GM19438 (cell line): ENCODE measurements around the gene VGF.
"Not testable (repeated sequence)": the region's sequence is repeated elsewhere in the genome, so short reads cannot be mapped to it uniquely, and the experiment has no call there.

Experiments
- ATAC-seq: cut with Tn5 transposase; IDR thresholded peaks from one replicate; pipeline ENCODE4 v1.9.1; 2021; ENCODE audit warnings: low read depth; ENCODE audit not compliant: unreplicated experiment

The VGF gene

DNA sequence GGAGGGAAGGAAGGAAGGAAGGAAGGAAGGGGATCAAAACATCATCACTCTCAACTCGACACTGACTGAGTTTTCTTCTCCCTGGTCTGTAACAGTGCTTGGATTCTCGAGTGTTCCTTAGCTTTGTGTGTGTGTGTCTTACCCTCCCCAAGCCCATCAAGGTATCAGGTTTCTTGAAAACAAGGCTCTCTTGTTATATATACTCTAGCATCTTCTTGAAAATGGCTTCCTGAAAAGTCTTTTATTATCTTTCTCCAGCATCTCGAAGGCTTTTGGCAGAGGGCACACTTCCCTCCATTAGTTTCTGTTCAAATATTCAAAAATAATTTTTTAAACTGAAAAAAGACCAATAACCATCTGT lies 25.1 kb downstream of the VGF start:
- no peak for ATAC-seq

- no peak for ATAC-seq
Observed at GRCh38 chr7:101138213-101138870, 27.0 kb downstream of the VGF start.

DNA sequence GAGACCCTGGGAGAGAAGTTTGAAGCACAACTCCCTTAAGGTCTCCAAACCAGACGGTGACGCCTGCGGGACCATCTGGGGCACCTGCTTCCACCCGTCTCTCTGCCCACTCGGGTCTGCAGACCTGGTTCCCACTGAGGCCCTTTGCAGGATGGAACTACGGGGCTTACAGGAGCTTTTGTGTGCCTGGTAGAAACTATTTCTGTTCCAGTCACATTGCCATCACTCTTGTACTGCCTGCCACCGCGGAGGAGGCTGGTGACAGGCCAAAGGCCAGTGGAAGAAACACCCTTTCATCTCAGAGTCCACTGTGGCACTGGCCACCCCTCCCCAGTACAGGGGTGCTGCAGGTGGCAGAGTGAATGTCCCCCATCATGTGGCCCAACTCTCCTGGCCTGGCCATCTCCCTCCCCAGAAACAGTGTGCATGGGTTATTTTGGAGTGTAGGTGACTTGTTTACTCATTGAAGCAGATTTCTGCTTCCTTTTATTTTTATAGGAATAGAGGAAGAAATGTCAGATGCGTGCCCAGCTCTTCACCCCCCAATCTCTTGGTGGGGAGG lies 27.6 kb downstream of the VGF start:
- ATAC-seq: no peak

DNA sequence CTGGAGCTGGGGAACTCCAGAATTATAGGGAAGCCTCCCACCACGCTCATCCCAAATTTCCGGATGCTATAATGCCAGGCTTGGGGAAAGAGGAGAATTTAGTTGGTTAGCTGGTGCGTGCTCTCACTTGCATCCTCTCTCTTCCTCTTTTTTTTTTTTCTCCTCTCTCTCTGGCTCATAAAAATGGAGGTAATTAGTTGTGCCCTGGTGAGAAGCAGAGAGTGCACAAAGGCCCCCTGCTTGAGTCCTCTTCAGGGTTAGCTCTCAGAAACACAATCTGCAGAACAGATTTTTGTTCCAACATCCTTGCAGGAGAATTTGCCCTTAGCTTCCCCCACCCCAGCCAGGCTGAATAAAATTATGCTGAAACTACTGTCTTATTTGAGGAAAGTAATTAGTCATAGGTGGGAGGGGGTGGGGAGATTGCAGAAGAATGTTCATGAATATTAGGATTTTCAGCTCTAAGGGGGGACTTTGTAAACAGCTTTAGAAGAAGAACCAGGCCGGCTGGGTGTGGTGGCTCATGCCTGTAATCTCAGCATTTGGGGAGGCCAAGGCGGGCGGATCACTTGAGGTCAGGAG lies 30.9 kb downstream of the VGF start:
- ATAC-seq: no peak

DNA sequence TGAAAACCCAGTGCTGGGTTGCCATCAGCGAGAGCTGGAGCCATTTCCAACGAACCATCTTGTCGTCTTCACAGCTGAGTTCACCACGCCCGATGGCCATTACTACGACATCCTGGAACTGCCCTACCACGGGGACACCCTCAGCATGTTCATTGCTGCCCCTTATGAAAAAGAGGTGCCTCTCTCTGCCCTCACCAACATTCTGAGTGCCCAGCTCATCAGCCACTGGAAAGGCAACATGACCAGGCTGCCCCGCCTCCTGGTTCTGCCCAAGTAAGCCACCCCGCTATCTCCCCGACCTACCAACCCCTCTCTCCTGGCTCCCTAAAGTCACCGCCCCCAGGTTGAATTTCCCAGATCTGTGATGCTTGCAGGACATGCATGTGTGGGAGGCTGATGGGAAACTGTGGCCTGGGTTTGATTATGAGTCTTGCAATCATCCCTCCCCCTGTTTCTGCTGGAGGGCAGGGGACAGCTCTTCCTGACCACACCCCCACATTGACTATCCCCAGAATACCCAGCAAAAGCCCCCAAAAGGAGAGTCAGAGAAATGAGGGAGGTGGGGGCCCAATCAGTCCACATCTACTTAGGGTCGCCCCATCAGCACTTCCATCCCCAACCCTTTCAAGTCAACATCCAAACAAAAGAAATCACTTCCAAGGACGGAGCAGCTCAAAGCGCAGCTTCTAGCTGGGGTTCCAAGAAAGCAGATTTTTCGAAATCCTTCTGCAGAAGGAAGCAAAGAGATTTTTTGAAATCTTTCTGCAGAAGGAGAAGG lies 31.6 kb downstream of the VGF start:
- ATAC-seq: no peak

DNA sequence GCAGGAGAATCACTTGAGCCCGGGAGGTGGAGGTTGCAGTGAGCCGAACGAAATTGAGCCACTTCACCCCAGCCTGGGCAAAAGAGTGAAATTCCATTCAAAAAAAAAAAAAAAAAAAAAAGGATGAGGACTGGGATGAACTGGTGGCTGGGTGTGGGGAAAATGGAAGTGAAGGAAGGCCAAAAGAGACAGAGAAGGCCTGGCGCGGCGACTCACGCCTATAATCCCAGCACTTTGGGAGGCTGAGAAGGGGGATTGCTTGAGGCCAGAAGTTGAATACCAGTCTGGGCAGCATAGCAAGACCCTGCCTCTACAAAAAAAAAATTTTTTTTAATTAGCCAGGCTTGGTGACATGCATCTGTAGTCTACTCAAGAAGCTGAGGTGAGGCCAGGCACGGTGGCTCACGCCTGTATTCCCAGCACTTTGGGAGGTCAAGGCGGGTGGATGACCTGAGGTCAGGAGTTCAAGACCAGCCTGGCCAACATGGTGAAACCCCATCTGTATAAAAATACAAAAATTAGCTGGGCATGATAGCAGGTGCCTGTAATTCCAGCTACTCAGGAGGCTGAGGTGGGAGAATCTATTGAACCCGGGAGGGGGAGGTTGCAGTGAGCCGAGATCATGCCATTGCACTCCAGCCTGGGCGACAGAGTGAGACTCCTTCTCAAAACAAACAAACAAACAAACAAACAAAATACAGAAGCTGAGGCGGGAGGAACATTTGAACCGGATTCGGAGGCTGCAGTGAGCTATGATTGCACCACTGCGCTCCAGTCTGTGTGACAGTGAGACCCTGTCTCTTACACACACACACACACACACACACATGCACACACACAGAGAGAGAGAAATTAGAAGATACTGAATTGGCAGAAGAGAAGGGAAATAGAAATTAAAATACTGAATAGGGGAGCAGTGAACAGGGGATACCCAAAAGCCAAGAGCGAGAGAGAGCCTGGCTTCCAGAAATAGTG lies 32.5 kb downstream of the VGF start:
- not testable (repeated sequence) for ATAC-seq

- ATAC-seq: no peak
Observed at GRCh38 chr7:101129603-101130117, 35.7 kb downstream of the VGF start.

DNA sequence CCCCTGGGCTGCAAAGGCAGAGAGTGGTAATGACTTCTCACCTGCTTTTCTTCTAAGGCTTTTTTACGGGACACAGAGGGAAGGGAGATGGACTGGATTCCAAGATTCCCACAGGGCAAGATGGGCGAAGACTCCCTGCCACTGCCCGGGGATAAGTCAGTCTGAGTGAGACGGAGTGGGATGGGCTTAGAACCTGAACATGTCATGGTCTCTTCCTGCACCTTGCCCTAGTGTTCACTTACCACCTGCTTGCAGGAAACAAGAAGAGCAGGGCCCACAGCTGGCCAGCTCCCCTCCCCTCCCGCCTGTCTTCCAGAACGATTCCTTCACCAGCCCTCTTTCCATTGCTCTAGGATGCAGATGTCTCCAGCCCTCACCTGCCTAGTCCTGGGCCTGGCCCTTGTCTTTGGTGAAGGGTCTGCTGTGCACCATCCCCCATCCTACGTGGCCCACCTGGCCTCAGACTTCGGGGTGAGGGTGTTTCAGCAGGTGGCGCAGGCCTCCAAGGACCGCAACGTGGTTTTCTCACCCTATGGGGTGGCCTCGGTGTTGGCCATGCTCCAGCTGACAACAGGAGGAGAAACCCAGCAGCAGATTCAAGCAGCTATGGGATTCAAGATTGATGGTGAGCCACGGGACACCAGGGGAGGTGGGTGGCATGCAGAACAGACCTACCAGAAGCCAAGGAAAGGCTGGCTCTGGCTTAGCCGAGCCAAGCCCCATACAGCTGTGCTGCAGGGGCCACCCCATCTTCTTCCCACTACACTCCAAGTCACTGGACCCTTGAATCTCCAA lies 37.1 kb downstream of the VGF start:
- no peak for ATAC-seq

DNA sequence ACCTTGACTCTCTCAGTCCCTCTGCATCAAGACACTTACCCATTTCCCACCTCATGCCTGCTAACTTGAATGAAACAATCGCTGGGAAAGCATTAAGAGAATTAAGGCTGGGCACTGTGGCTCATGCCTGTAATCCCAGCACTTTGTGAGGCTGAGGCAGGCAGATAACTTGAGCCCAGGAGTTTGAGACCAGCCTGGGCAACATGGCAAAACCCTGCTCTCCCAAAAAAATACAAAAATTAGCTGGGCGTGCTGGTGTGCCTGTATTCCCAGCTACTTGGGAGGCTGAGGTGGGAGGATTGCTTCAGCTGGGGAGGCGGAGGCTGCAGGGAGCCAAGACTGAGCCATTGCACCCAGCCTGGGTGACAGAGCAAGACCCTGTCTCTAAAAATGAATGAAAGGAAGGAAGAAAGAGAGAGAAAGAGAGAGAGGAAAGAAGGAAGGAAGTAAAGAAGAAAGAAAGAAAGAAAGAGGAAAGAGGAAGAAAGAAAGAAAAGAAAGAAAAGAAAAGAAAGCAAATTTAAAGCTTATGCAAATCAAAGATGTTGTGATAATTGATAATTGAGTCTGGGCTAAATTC lies 37.8 kb downstream of the VGF start:
- ATAC-seq: no peak

- ATAC-seq: no peak
Observed at GRCh38 chr7:101126651-101127459, 38.5 kb downstream of the VGF start, which contains the start of gene SERPINE1. Gene SERPINE1 (plus strand): TSS chr7:101127104. CDS start chr7:101128394, 1,290 bp downstream.

GRCh38 chr7:101125989-101126650 lies 39.2 kb downstream of the VGF start:
- peak; percentile 58 for ATAC-seq

DNA sequence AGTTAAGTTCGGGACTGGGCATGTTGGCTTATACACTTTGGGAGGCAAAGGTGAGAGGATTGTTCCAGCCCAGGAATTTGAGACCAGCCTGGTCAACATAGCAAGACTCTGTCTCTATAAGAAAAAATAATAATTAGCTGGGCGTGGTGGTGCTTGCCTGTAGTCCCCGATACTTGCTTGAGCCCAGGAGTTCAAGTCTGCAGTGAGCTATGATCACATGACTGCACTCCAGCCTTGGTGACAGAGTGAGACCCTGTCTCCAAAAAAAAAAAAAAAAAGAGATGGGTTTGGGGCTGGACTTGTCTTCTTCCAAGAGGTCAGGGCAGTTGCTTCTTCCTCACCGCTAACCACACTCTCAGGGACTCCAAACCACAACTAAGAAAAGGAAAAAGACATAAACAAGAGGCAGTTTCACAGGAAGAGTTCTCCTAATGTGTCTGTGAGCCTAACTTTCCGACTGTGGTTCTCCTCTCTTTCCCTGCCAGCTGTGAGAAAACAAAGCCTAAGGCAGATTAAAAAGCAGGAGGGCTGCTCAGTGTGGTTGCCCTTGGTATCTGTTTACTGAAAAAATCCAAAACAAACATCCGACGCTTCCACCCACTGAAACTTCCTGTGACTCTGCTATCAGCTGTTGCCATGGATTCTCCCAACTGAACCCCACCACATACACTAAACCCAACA lies 40.9 kb downstream of the VGF start:
- no peak for ATAC-seq

DNA sequence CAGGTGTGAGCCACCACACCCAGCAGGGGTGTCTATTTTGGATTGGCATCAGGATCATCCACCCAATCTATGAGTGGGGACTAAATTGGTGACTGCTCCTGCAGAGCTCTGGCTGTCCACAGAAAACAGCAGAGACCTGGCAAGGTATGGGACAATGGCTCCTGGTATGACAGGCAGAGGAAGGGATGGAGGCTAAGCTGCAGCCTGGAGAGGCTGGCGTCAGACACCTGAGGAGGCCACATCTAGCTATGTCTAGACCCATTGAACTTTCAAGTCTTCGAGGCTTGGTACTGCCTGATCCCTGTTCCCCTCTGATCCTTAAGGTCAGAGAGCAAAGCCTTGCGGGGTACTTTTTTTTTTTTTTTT lies 41.7 kb downstream of the VGF start:
- ATAC-seq: no peak

DNA sequence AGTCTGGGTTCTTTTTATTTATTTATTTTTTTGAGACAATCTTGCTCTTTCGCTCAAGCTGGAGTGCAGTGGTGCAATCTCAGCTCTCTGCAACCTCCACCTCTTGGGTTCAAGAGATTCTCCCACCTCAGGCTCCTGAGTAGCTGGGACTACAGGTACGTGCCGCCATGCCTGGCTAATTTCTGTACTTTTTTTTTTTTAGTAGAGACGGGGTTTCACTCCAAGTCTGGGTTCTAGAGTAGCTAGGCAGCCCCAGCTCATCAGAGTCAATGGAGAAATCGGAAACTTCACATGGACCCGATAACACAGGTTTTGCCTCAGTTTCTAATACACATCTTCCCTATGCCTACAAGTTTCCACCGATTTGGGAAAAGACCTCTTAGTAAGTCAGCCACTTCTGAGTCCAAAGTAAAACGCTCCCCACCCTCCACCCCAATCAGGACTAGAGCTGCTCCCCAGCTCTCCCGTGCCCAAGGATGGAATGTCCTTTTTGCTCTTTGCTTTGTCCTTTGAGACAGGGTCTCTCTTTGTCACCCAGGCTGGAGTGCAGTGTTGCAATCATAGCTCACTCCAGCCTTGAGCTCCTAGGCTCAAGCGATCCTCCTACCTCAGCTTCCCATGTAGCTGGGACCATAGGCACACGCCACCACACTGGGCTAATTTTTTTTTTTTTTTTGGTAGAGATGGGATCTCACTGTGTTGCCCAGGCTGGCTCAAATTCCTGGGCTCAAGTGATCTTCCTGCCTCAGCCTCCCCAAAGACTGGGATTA lies 42.3 kb downstream of the VGF start:
- no peak for ATAC-seq

- no peak for ATAC-seq
Observed at GRCh38 chr7:101121991-101122932, 43.1 kb downstream of the VGF start.
